Liver (tissue), 9 donors: Measurements from ENCODE around the gene SCAMP5. TPM values are rescaled to one million over a fixed set of nuclear protein-coding genes. Genes with fewer than 3 reads are reported as not detected.

ENCODE experiments used
- DNase-seq: peaks from one replicate; pipeline ENCODE4 v3.0.0-alpha.2; 2017; ENCODE audit warnings: low spot score
- H3K27ac ChIP-seq, 2 donors: one replicate each; pipeline ENCODE4 v1.7.0; 2013; ENCODE audit warnings: inconsistent platforms in 2 of 2, low read length in 2 of 2, control low read depth in 1 of 2, low read depth in 1 of 2, mild to moderate bottlenecking in 1 of 2
- H3K27me3 ChIP-seq, 4 donors: one replicate each; pipeline versions ENCODE4 v1.6.1 to v1.7.0; 2013; ENCODE audit warnings: low read length in 3 of 4, inconsistent platforms in 1 of 4, mild to moderate bottlenecking in 1 of 4, moderate library complexity in 1 of 4; ENCODE audit not compliant: control insufficient read depth in 4 of 4, insufficient read depth in 4 of 4
- H3K36me3 ChIP-seq, 4 donors: one replicate each; pipeline versions ENCODE4 v1.6.1 to v1.7.0; 2013; ENCODE audit warnings: low read length in 3 of 4, mild to moderate bottlenecking in 3 of 4, low read depth in 1 of 4, moderate library complexity in 1 of 4; ENCODE audit not compliant: control insufficient read depth in 4 of 4, insufficient read depth in 3 of 4
- H3K4me1 ChIP-seq, 4 donors: one replicate each; pipeline versions ENCODE4 v1.6.1 to v1.7.0; 2013; ENCODE audit warnings: low read length in 3 of 4, mild to moderate bottlenecking in 3 of 4, moderate library complexity in 1 of 4; ENCODE audit not compliant: control insufficient read depth in 4 of 4, insufficient read depth in 4 of 4
- H3K4me3 ChIP-seq, 3 donors: one replicate each; pipeline versions ENCODE4 v1.6.1 to v1.7.0; 2013; ENCODE audit warnings: low read length in 3 of 3, control low read depth in 1 of 3, low read depth in 1 of 3, mild to moderate bottlenecking in 1 of 3
- H3K9ac ChIP-seq, 2 donors: one replicate each; pipeline ENCODE4 v1.7.0; 2013; ENCODE audit warnings: low read length in 2 of 2, mild to moderate bottlenecking in 2 of 2, moderate library complexity in 2 of 2, control low read depth in 1 of 2, low read depth in 1 of 2
- H3K9me3 ChIP-seq, 4 donors: one replicate each; pipeline versions ENCODE4 v1.6.1 to v1.7.0; 2013; ENCODE audit warnings: low read length in 3 of 4; ENCODE audit not compliant: control insufficient read depth in 4 of 4
- EGR1 ChIP-seq, 2 donors: IDR thresholded peaks; 2 replicates each; pipeline ENCODE4 v1.6.1; 2016 to 2018; ENCODE audit warnings: antibody characterized with exemption in 2 of 2, low read depth in 2 of 2
- FOXA1 ChIP-seq: IDR thresholded peaks from 2 replicates; pipeline ENCODE4 v1.6.1; 2016; ENCODE audit warnings: antibody characterized with exemption
- FOXA2 ChIP-seq: IDR thresholded peaks from 2 replicates; pipeline ENCODE4 v1.6.1; 2016; ENCODE audit warnings: antibody characterized with exemption
- GABPA ChIP-seq, 2 donors: IDR thresholded peaks in 1 of 2; conservative IDR thresholded peaks in 1 of 2; 2 replicates each; pipeline ENCODE4 v1.6.1; 2016; ENCODE audit warnings: antibody characterized with exemption in 2 of 2, mild to moderate bottlenecking in 1 of 2, moderate library complexity in 1 of 2
- HNF4A ChIP-seq, 2 donors: conservative IDR thresholded peaks; 2 replicates each; pipeline ENCODE4 v1.6.1; 2016; ENCODE audit warnings: antibody characterized with exemption in 2 of 2, mild to moderate bottlenecking in 2 of 2
- HNF4G ChIP-seq: IDR thresholded peaks from 2 replicates; pipeline ENCODE4 v1.6.1; 2016; ENCODE audit warnings: antibody characterized with exemption
- JUND ChIP-seq, 2 donors: IDR thresholded peaks; 2 replicates each; pipeline ENCODE4 v1.6.1; 2016; ENCODE audit warnings: antibody characterized with exemption in 2 of 2
- MAX ChIP-seq: IDR thresholded peaks from 2 replicates; pipeline ENCODE4 v1.6.1; 2016; ENCODE audit warnings: antibody characterized with exemption
- NR2F2 ChIP-seq: IDR thresholded peaks from 2 replicates; pipeline ENCODE4 v1.6.1; 2016; ENCODE audit warnings: antibody characterized with exemption
- RAD21 ChIP-seq, 2 donors: IDR thresholded peaks; 2 replicates each; pipeline ENCODE4 v1.6.1; 2016; ENCODE audit warnings: antibody characterized with exemption in 2 of 2, mild to moderate bottlenecking in 2 of 2
- REST ChIP-seq: IDR thresholded peaks from 2 replicates; pipeline ENCODE4 v1.6.1; 2016; ENCODE audit warnings: antibody characterized with exemption, mild to moderate bottlenecking
- RXRA ChIP-seq, 2 donors: IDR thresholded peaks; 2 replicates each; pipeline ENCODE4 v1.6.1; 2017 to 2018; ENCODE audit warnings: antibody characterized with exemption in 2 of 2, mild to moderate bottlenecking in 1 of 2
- SP1 ChIP-seq: IDR thresholded peaks from 2 replicates; pipeline ENCODE4 v1.6.1; 2018; ENCODE audit warnings: antibody characterized with exemption, mild to moderate bottlenecking
- TAF1 ChIP-seq: conservative IDR thresholded peaks from 2 replicates; pipeline ENCODE4 v1.6.1; 2016; ENCODE audit warnings: antibody characterized with exemption, mild to moderate bottlenecking
- YY1 ChIP-seq: IDR thresholded peaks from 2 replicates; pipeline ENCODE4 v1.6.1; 2016; ENCODE audit warnings: antibody characterized with exemption, mild to moderate bottlenecking
- WGBS: extraction: QIAGEN DNeasy Blood & Tissue Kit; methylation state at CpG from one replicate; pipeline ENCODE4 v1.1.7; 2013; 5-methylcytosine and 5-hydroxymethylcytosine counted together
- polyA plus RNA-seq, 2 donors: library from polyadenylated mRNA; stranded (reverse) in 1 of 2; unstranded in 1 of 2; fragments of 200-250 nt in 1 of 2; fragments of >200 nt in 1 of 2; fragmentation: Nextera tagmentation in 1 of 2; extraction: Ambion mirVana in 1 of 2; gene quantifications; one replicate each; pipeline versions ENCODE4 v1.2.1 to v1.2.3, GENCODE V29; 2013 to 2015
- total RNA-seq, 2 donors: library from RNA; depleted of rRNA; stranded (reverse); fragments of >200 nt; gene quantifications; one replicate each; pipeline ENCODE4 v1.2.3, GENCODE V29; 2014
- TF ChIP-seq, protein P1 (sequence below): IDR thresholded peaks from 2 replicates; pipeline ENCODE4 v1.6.1; 2016; ENCODE audit warnings: antibody characterized with exemption
- TF ChIP-seq, protein P2 (sequence below): fragments of 150-350 bp; IDR thresholded peaks from 2 replicates; pipeline ENCODE4 v1.5.1; 2017; ENCODE audit warnings: improper control_type of control experiment, low read depth, low read length; ENCODE audit not compliant: missing input control
- TF ChIP-seq, protein P3 (sequence below): IDR thresholded peaks from 2 replicates; pipeline ENCODE4 v1.6.1; 2016; ENCODE audit warnings: antibody characterized with exemption
- donor health status: healthy.
- donor health status: healthy.
- donor health status: healthy.
- donor health status: healthy.
- donor health status: healthy.

The SCAMP5 gene
- total and polyA plus RNA-seq, 4 donors, result 0.50 to 7.5 (median 5.7) TPM

GRCh38 chr15:75037685-75038084, 42.3 kb downstream of the SCAMP5 start:
- WGBS, result 90% methylated on average over 6 of the region's 6 CpGs
- TF ChIP-seq HNF4A (conservative IDR thresholded peaks at IDR 0.05) (no peak), NR2F2 (no peak), JUND (IDR thresholded peaks at IDR 0.05) (no peak), YY1 (no peak), MAX (no peak), TAF1 (no peak), EGR1 (IDR thresholded peaks at IDR 0.05; ENCODE audit: low read depth in 2 of 2) (no peak), REST (no peak), FOXA2 (no peak), RXRA (IDR thresholded peaks at IDR 0.05) (no peak), HNF4G (no peak), GABPA (IDR thresholded peaks at IDR 0.05 in 1 of 2, conservative IDR thresholded peaks at IDR 0.05 in 1 of 2) (no peak), RAD21 (IDR thresholded peaks at IDR 0.05) (no peak)
- TF ChIP-seq, protein P1, sequence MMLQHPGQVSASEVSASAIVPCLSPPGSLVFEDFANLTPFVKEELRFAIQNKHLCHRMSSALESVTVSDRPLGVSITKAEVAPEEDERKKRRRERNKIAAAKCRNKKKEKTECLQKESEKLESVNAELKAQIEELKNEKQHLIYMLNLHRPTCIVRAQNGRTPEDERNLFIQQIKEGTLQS, result no peak
- TF ChIP-seq, protein P2, sequence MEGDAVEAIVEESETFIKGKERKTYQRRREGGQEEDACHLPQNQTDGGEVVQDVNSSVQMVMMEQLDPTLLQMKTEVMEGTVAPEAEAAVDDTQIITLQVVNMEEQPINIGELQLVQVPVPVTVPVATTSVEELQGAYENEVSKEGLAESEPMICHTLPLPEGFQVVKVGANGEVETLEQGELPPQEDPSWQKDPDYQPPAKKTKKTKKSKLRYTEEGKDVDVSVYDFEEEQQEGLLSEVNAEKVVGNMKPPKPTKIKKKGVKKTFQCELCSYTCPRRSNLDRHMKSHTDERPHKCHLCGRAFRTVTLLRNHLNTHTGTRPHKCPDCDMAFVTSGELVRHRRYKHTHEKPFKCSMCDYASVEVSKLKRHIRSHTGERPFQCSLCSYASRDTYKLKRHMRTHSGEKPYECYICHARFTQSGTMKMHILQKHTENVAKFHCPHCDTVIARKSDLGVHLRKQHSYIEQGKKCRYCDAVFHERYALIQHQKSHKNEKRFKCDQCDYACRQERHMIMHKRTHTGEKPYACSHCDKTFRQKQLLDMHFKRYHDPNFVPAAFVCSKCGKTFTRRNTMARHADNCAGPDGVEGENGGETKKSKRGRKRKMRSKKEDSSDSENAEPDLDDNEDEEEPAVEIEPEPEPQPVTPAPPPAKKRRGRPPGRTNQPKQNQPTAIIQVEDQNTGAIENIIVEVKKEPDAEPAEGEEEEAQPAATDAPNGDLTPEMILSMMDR, result no peak
- TF ChIP-seq, protein P3, sequence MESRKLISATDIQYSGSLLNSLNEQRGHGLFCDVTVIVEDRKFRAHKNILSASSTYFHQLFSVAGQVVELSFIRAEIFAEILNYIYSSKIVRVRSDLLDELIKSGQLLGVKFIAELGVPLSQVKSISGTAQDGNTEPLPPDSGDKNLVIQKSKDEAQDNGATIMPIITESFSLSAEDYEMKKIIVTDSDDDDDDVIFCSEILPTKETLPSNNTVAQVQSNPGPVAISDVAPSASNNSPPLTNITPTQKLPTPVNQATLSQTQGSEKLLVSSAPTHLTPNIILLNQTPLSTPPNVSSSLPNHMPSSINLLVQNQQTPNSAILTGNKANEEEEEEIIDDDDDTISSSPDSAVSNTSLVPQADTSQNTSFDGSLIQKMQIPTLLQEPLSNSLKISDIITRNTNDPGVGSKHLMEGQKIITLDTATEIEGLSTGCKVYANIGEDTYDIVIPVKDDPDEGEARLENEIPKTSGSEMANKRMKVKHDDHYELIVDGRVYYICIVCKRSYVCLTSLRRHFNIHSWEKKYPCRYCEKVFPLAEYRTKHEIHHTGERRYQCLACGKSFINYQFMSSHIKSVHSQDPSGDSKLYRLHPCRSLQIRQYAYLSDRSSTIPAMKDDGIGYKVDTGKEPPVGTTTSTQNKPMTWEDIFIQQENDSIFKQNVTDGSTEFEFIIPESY, result no peak
- Histone ChIP-seq H3K27me3 (no peaks in the 10 kb centered on the region), H3K27ac (no peak overlapping the region), H3K36me3 (no peaks in the 10 kb centered on the region), H3K9me3 (no peaks in the 10 kb centered on the region), H3K9ac (no peak overlapping the region), H3K4me1 (peaks cover 0 to 2% (median under 1%) of the 10 kb centered on the region in 4 donors), H3K4me3 (no peak overlapping the region)
- no peak for DNase-seq

DNA sequence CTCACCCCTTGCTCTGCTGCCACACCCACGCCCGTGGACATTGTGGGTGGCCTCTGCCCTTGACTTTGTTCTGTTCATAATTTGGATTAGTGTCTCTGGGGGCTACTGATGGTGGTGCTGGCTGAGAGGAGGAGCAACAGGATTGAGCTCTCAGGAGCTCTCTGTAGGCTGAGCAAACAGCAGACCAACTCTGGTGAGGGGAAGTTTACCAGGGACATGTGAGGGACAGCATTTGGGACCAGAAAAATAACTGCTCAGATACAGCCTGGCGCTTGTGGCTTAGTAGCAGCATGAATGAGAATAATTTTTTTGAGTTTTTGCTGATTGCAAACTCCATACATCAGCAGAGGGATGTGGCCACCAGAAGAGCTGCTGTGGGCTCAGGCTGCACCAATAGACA, 42.9 kb downstream of the SCAMP5 start:
- no peak overlapping the region for H3K4me3 ChIP-seq
- WGBS, result 82% methylated on average over 3 of the region's 3 CpGs
- no peak overlapping the region for H3K27ac ChIP-seq
- no peaks in the 10 kb centered on the region for H3K36me3 ChIP-seq
- H3K4me1 ChIP-seq, result peaks cover 0 to 4% (median 2%) of the 10 kb centered on the region in 4 donors
- no peak overlapping the region for H3K9ac ChIP-seq
- no peak for DNase-seq
- H3K9me3 ChIP-seq, result no peaks in the 10 kb centered on the region
- no peaks in the 10 kb centered on the region for H3K27me3 ChIP-seq
- TF ChIP-seq RXRA (IDR thresholded peaks at IDR 0.05) (no peak), FOXA2 (no peak), RAD21 (IDR thresholded peaks at IDR 0.05) (no peak), YY1 (no peak), REST (no peak), NR2F2 (no peak), FOXA1 (no peak), TAF1 (no peak), HNF4A (conservative IDR thresholded peaks at IDR 0.05) (no peak), HNF4G (no peak), EGR1 (IDR thresholded peaks at IDR 0.05; ENCODE audit: low read depth in 2 of 2) (no peak), JUND (IDR thresholded peaks at IDR 0.05) (no peak), SP1 (no peak), GABPA (IDR thresholded peaks at IDR 0.05 in 1 of 2, conservative IDR thresholded peaks at IDR 0.05 in 1 of 2) (no peak), MAX (no peak)
- TF ChIP-seq, protein P1, result no peak
